Stimulated activated CD4-positive, alpha-beta T cell treated with anti-CD3 and anti-CD28 coated beads, Interleukin-2, amount 100 ng/mL, for 4 hours (primary cell): Measurements from ENCODE around the gene LGALS14.
"Not testable (repeated sequence)": the region's sequence is repeated elsewhere in the genome, so short reads cannot be mapped to it uniquely, and the experiment has no call there.

Experiments used
- DNase-seq: peaks from one replicate; pipeline ENCODE4 v3.0.0-alpha.2; 2020; ENCODE audit warnings: low read depth

The LGALS14 gene

GRCh38 chr19:39695759-39696158 is 8.5 kb upstream of the LGALS14 start:
- DNase-seq: no peak

DNA sequence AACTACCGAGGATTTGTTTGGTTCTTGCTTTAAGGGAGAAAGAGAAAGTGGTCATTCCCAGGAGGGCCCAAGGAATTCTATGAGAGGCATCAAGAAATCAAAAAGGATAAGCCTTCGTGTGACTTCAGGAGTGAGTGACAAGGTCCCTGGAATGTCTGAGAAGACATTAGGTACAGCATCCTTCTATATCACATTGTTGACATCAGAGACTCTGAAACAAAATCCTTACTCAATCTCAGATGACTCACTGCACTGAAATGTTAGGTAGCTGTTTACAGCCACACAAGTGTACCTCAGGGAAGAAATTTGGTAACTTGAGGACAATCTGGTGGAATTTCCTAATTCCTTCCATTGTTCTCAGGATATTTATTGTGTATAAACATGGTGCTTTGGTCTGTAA is 7.9 kb upstream of the LGALS14 start:
- DNase-seq: no peak

DNA sequence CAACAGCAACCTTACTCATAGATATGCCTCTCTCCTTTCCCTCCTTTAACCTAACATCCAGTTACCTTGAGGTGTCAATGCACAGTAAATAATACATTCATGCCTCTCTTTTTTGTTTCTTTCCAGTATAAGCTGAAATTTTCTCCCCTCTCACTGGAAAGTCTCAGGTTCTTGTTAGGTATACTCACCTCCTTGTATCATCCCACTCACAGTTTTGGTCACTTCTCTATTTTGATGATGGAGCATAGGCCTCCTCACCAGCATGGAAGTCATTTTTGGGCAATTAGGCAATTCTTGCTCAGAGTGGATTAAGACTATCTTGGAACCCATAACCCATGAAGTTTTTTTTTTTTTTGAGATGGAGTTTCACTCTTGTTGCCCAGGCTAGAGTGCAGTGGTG is 5.7 kb upstream of the LGALS14 start:
- no peak for DNase-seq

GRCh38 chr19:39701291-39701690 is 3.0 kb upstream of the LGALS14 start:
- DNase-seq: no peak

DNA sequence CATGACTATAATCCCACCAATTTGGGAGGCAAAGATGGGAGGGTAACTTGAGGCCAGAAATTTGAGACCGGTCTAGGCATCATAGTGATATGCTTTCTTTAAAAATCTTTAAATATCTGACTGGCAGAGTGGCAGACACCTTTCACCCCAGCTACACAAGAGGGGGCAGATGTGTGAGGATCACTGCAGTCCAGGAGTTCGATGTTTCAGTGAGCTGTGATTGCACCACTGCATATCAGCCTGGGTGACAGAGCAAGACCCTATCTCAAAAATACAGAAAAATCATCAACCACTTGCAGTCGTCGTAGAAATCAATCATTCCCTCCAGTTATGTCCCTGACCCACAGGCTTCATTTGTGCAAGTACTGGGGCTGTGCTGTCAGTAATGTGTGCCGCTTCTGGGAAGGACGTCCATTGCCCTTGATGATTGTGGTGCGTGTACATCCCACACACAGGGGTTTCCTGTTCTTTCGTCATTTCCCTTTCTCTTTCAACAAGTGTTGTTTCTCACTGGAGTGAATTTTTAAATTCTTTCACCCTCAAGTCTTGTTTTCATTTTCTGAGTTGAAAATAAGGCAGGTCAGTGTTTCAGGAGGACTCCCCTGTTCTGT is 1.4 kb downstream of the LGALS14 start:
- peak; percentile 18 for DNase-seq

GRCh38 chr19:39708594-39708993 is 4.3 kb downstream of the LGALS14 start:
- DNase-seq: no peak

- no peak for DNase-seq
These were observed 5.0 kb downstream of the LGALS14 start for GRCh38 chr19:39709026-39709872.

DNA sequence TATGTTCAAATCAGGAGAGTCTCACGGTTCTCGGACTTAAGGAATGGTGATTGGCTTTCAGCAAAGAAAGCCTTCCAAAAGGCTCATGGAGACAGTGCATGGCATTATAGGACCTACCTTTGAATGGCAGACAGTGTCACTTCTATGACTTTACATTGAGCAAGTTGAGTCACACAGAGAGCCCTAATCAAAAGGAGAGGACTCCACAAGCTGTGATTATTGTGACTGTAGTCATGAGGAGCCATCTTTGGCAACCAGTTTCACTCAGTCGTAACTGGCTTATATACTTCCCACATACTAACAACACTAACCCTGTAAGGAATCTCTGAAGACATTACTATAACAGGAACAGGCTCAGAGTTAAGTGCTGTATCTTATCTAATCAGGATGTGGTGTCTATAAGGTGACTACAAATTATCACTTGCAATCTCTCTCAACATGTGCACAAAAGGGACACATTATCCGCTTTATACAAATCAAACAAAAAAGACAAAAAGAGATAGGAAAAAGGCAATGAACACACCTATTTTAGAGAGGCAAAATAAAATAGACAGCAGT is 6.1 kb downstream of the LGALS14 start:
- no peak for DNase-seq

DNA sequence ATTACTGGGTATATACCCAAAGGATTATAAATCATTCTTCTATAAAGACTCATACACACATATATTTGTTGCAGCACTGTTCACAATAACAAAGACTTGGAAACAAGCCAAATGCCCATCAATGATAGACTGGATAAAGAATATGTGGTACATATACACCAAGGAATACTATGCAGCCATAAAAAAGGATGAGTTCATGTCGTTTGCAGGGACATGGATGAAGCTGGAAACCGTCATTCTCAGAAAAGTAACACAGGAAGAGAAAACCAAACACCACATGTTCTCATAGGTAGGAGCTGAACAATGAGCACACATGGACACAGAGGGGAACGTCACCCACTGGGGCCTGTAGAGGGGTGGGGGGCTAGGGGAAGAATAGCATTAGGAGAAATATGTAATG is 15.9 kb downstream of the LGALS14 start:
- DNase-seq: not testable (repeated sequence)

DNA sequence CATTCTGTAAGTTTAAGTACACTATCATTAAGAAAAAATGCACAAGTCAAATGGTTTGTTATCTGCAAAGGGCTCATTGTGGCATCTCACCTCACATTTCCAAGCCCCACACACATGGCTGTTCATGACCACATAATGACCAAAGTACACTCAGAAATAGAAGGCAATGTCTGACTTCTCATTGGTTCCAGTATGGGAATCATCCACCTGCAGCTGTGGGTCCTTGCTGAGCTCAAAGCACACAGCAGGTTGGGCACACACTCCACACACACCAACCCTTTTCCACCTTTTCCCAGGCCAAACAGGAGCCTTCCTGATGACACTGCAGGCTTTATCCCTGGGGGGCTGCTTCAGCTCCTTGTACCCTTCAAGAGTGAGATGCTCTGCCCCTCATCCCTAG is 21.7 kb downstream of the LGALS14 start:
- no peak for DNase-seq

DNA sequence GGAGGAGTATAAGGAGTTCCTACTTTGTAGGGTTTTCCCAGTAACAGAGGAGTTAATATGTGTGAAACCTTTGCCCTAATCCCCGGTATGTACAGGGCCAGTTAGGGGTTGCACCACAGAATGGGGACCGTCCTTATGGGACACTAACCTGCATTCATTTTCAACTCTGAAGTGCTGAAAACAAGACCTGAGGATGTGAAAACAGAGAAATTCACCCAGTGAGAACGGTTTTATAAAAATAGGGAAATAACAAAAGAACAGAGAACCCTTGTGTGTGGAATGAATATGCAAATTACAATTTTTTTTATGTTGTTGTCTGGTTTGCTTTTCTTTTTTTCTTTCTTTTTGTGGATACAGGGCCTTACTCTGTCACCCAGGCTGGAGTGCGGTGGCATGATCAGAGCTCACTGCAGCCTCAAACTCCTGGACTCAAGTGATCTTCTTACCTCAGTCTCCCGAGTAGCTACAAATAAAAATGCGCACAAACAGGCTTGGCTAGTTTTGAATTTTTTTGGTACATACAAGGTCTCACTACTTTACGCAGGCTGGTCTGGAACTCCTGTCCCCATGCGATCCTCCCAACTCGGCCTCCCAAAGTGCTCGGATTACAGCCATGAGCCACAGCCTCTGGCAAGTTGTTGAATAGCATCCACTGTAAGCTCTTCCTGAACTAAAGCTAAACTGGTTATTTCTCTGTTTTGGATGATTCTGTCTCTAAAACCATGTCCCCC is 23.0 kb downstream of the LGALS14 start:
- DNase-seq: no peak

GRCh38 chr19:39728040-39728439 is 23.8 kb downstream of the LGALS14 start:
- no peak for DNase-seq

GRCh38 chr19:39729594-39729993 is 25.3 kb downstream of the LGALS14 start:
- DNase-seq: no peak

GRCh38 chr19:39731685-39732084 is 27.4 kb downstream of the LGALS14 start:
- DNase-seq: no peak

GRCh38 chr19:39733841-39734240 is 29.6 kb downstream of the LGALS14 start:
- no peak for DNase-seq

DNA sequence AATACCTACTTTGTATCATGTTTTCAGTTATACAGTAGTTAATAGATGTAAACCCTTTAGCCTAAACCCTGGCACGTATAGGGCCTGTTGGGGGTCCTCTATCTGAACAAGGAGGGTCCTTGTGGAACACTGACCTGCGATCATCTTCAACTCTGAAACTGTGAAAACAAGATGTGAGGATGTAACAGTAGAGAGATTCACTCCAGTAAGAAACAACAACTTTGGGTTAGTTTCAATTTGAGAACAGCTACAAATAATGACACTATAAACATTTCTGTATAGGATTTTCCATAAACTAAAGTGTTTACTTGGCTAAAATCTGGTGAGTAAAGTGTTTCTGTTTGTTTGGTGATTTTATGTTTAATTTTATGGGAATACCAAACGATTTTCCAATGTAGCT is 31.4 kb downstream of the LGALS14 start:
- DNase-seq: no peak

GRCh38 chr19:39736088-39736487 is 31.8 kb downstream of the LGALS14 start:
- no peak for DNase-seq

- DNase-seq: no peak
These were observed 33.1 kb downstream of the LGALS14 start for GRCh38 chr19:39737351-39737750.

- DNase-seq: no peak
These were observed 33.6 kb downstream of the LGALS14 start, which contains the start of gene CLC for GRCh38 chr19:39737891-39738290. TSS of gene CLC (minus strand) at chr19:39738029. CDS start at chr19:39737952, 77 bp downstream.

DNA sequence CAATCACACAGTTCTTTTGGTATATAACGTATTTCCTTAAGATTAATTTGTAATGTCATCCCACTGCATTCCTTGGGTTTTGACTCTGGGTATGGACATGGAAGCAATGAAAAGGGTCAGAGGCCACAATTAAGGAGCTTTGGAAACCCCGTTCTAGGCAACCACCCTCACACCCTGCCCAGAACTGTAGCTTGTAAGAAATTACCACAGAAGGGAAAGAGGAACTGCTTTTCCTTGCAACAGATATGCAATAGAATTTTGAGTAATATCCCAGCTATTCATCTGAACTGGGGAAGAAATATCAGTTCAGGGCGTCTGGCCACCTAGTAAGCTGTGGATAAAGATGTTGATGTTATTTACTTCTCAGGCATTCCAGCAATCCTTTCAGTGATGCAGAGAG is 34.5 kb downstream of the LGALS14 start:
- DNase-seq: no peak

- DNase-seq: peak; percentile 16
These were observed 36.1 kb downstream of the LGALS14 start for GRCh38 chr19:39740395-39740794.

DNA sequence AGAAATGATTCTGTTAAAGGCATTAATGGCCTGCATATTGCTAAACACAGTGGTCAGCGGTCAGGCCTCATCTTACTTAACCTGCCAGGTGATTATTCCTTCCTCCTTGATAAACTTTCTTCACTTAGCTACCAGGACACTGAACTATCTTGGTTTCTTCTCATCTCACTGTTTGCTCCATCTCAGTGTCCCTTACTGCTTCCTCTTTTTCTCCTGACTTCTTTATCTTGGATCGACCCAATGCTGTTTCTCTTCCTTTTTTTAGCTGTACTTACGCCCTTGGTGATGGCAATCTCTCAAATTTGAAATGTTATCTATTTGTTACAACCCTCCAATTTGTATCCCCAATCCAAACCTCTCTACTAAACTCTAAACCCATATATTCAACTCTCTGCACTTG is 41.4 kb downstream of the LGALS14 start:
- no peak for DNase-seq
